Hematopoietic multipotent progenitor cell treated with erythropoietin and hydrocortisone succinate and interleukin-3 and kit ligand, for 4 days (in vitro differentiated cells): ENCODE results near the gene IFNGR2.
"Not testable (repeated sequence)": the region's sequence is repeated elsewhere in the genome, so short reads cannot be mapped to it uniquely, and the experiment has no call there.

Source experiments
- DNase-seq: peaks from one replicate; pipeline ENCODE4 v3.0.0-alpha.2; 2015

Gene IFNGR2

GRCh38 chr21:33403786-33404585 lies 773 bp downstream of the IFNGR2 start:
- peak; percentile 71 for DNase-seq

- peak; percentile 48 for DNase-seq
Measured at GRCh38 chr21:33406493-33406892, 3.3 kb downstream of the IFNGR2 start.

- DNase-seq, result no peak
Measured at GRCh38 chr21:33411949-33412430, 8.8 kb downstream of the IFNGR2 start.

- not testable (repeated sequence) for DNase-seq
Measured at GRCh38 chr21:33412439-33412831, 9.2 kb downstream of the IFNGR2 start.

DNA sequence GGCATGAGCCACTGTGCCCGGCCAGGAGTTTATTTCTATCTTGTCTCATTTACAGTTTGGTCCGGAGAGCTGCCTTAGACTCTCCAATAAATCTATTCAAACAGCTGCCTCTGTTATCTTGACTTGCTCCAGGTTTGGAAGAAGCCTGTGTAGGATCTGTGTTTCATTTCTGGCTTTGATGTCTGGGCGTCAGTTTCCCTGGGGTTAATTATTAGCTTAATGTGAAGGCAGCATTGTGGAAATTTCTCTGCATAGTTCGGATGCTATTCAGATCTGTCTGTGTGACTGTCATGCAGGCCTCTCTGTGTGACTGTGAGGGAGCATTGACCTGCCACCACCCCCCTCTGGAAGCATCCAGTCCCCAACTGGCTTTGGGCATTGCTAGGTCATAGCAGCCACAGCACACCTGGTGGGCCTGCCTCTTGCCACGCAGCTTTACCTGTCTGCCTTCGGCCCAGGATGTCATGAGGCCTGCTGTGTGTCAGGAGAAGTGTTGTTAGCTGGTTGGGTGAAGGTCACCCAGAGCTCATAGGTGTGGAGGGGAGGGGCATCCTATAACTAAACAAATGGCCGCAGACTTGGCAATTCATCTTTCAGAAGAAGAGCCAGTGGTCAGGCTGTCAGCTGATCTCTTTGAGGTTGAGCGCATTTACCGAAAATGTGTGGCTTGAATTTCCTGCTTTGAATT lies 9.8 kb downstream of the IFNGR2 start:
- DNase-seq, result peak; percentile 34

- no peak for DNase-seq
Measured at GRCh38 chr21:33414068-33414467, 10.9 kb downstream of the IFNGR2 start.

DNA sequence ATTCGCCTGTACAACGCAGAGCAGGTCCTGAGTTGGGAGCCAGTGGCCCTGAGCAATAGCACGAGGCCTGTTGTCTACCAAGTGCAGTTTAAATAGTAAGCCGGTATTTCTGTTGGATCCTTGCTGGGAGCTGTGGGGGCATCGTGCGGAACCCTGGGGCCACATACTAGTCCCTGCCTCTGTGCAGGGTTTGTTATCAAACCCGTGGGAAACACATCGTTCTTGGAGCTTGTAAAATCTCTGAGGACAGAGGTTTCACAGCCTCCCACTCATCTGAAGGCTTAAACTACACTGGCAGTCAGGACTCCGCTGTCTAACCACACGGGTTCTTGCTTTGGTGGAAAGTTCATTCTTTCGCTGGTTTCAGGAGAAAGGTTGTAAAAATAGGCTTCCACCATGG lies 11.7 kb downstream of the IFNGR2 start:
- no peak for DNase-seq

- no peak for DNase-seq
Measured at GRCh38 chr21:33418691-33419090, 15.5 kb downstream of the IFNGR2 start.

GRCh38 chr21:33419538-33420123 lies 16.4 kb downstream of the IFNGR2 start:
- DNase-seq, result no peak

DNA sequence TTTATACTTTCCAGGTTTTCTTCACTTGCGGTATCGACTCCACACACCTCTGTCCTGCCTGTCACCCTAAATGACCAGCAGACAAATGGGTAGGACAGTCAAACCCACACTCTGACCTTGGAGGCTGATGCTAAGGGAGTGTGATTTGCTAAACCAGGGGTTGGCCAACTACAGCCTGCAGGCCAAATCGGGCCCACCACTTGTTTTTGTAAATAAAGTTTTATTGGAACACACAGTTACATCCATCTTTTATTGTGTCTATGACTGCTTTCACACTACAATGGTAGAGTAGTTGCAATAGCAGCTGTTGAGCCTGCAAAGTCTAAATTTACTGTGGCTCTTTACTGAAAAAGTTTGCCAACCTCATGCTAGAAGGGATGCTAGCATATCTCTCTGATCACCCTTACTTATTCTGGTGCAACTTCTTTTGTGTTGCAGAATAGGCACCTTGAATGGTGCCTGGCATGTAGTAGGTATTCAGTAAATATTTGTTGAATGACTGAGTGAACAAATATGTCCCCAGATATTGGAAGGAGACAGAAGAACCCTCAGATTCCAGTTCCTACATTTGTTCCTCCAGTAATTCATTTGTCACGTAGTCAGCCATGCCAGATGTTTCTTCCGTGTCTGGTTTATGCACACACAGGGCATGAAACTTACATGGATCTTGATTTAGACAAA lies 18.6 kb downstream of the IFNGR2 start:
- no peak for DNase-seq

GRCh38 chr21:33424214-33424613 lies 21.0 kb downstream of the IFNGR2 start:
- no peak for DNase-seq

- DNase-seq, result no peak
Measured at GRCh38 chr21:33425825-33426224, 22.6 kb downstream of the IFNGR2 start.

GRCh38 chr21:33427051-33427450 lies 23.8 kb downstream of the IFNGR2 start:
- no peak for DNase-seq

DNA sequence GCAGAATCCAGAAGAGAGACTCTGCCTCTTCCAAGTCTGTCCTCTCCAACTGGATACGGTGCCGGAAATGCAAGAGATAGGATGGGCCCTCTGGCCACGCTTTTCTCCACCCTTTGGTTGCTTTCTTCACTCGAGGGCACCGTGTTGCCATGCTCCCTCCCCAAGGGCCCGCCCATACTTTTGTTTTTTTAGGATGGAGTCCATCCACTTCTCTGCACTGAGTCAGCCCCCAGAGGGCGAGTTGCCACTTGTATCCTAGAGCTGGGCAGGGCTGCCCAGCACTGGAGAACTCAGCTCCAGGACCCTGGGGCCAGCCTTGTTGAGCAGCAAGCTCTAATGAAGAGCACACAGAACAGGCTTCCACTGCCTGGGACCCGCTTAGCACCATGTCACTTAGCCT lies 25.5 kb downstream of the IFNGR2 start:
- no peak for DNase-seq

DNA sequence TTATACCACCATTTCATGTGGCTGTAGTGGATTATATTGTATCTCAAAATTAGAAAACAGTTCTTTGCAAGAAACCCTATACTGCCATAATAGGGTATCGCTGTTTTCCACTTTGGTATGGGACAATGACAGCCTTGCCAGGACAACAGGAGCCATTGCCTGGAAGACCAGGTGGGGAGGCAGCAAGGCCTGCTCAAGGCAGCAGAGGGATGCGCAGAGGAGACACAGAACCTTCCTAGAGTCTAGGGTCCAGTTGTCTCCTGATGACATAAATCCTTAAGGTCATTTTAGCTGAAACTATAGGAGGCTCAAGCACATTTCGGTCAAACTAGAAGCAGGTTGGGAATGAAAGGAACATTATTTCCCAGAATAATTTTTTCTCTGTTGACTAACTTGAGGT lies 27.6 kb downstream of the IFNGR2 start:
- DNase-seq, result no peak

DNA sequence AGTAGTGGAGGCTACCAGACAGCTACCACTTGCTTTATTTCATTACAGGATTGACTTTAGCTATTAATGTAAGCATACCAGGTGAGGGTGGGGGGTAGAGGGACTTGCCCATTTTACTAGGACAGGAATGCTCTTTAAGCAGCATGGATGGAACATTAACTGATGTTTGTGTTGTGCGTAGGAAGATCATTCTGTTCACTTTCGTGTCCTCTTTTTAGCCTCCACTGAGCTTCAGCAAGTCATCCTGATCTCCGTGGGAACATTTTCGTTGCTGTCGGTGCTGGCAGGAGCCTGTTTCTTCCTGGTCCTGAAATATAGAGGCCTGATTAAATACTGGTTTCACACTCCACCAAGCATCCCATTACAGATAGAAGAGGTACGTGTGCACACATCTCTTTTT lies 29.3 kb downstream of the IFNGR2 start:
- no peak for DNase-seq

DNA sequence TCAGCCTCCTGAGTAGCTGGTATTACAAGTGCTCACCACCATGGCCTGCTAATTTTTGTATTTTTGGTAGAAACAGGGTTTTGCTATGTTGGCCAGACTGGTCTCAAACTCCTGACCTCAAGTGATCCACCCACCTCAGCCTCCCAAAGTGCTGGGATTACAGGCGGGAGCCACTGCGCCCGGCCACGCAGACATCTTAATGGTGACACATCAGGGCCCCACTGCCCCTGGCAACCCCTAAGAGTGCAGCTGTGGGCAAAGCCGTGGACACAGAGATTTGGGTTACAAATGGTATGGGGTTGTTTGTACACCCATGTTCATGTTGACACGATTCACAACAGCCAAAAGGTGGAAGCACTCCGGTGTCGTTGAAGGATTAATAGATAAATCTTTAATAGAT lies 29.8 kb downstream of the IFNGR2 start:
- DNase-seq, result no peak

- peak; percentile 44 for DNase-seq
Measured at GRCh38 chr21:33433425-33434114, 30.4 kb downstream of the IFNGR2 start.

DNA sequence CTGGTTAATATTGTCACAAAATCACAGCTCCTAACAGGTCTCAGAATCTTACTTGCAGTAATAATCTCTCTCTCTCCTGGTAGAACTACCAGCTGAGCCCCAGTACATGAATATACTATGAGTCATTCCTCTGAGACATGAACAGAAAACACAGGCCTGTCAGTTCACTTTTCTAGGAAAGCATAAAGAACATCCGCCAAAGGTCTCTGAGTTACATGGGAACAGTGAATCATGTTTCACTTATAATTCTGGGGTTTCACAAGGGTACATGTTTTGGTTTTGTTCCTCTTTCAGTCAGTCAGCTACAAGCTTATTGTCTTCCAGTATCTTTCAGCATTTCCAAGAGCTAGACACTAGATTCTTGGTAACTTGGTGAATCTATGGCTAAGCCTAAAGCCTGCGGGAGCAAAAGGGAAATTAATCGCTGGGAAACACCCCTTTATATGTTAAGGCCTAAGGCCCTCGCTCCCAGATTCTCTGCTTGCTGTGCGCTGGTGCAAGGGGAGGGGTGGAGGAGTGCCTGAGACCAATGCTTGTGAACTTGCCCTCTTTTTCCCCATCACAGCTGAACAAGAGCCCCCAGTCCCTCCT lies 31.7 kb downstream of the IFNGR2 start:
- DNase-seq, result peak; percentile 75

DNA sequence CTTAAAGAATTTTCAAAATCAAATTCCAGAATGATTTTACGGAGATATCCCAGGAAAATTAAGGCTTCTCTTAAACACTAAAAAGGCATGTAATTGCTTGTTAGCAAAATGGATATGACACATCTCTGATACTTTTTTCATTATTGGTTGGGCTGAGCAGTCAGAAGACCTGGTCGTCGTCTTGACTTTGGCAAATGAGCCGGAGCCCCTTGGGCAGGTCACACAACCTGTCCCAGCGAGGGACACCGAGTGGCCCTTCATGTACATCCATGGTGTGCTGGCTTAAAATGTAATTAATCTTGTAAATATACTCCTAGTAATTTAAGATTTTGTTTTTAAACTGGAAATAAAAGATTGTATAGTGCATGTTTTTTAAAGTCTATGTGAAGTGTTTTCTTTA lies 33.9 kb downstream of the IFNGR2 start:
- DNase-seq, result no peak

- DNase-seq, result no peak
Measured at GRCh38 chr21:33441489-33442477, 38.6 kb downstream of the IFNGR2 start.
